Activated T-cell treated with anti-CD3 and anti-CD28 coated beads, Interleukin-2, amount 50 U/mL, for 4 hours (primary cell): Measurements from ENCODE around the gene STEAP3. TPM values are rescaled to one million over a fixed set of nuclear protein-coding genes. Genes with fewer than 3 reads are reported as not detected.

Experiments used
- ATAC-seq, 2 donors: fragments of 200-7000 bp; cut with Tn5 transposase; one replicate each; pipeline ENCODE4 v1.10.0; 2021
- DNase-seq: peaks from one replicate; pipeline ENCODE4 v3.0.0-alpha.2; 2020
- H3K27me3 Mint-ChIP-seq: one replicate; pipeline ENCODE4 v1.8.0; 2021; ENCODE audit warnings: low read depth, mixed read lengths
- H3K36me3 Mint-ChIP-seq: one replicate; pipeline ENCODE4 v1.8.0; 2022; ENCODE audit warnings: mixed read lengths; ENCODE audit not compliant: insufficient read depth
- H3K4me1 Mint-ChIP-seq: one replicate; pipeline ENCODE4 v1.8.0; 2021; ENCODE audit warnings: low read depth, mixed read lengths
- H3K4me3 Mint-ChIP-seq: one replicate; pipeline ENCODE4 v1.8.0; 2021; ENCODE audit warnings: mild to moderate bottlenecking, moderate library complexity, mixed read lengths
- H3K9me3 Mint-ChIP-seq: one replicate; pipeline ENCODE4 v1.8.0; 2021; ENCODE audit warnings: mixed read lengths
- total RNA-seq, 3 donors: library from RNA; stranded (reverse); gene quantifications; one replicate each; pipeline ENCODE4 v1.2.1, GENCODE V29; 2021

Gene STEAP3
- under 1 TPM; 0.15 to 0.24 (median 0.18) TPM for total RNA-seq

GRCh38 chr2:119223521-119224390 lies at the start of gene STEAP3:
STEAP3 (plus strand) TSS chr2:119223834; CDS start chr2:119231013, 7,179 bp downstream.
- DNase-seq (no peak), ATAC-seq (peak; percentile 47 to 56)
- H3K4me1 Mint-ChIP-seq, result no peaks in the 10 kb centered on the region
- peak within 1 kb of the TSS; percentile 13 for H3K4me3 Mint-ChIP-seq
- peaks cover 52% of the 10 kb centered on the region for H3K27me3 Mint-ChIP-seq
- H3K9me3 Mint-ChIP-seq, result no peaks in the 10 kb centered on the region
- H3K36me3 Mint-ChIP-seq, result no peaks in the 10 kb centered on the region

- no peaks in the 10 kb centered on the region for H3K9me3 Mint-ChIP-seq
- no peaks in the 10 kb centered on the region for H3K4me1 Mint-ChIP-seq
- H3K27me3 Mint-ChIP-seq, result peaks cover under 1% of the 10 kb centered on the region
- no peak overlapping the region for H3K4me3 Mint-ChIP-seq
- no peaks in the 10 kb centered on the region for H3K36me3 Mint-ChIP-seq
- peak; percentile 36 for DNase-seq
- peak; percentile 61 to 62 for ATAC-seq
These were observed 49.2 kb upstream of the STEAP3 start for GRCh38 chr2:119174216-119174992.

GRCh38 chr2:119174993-119175347 lies 48.7 kb upstream of the STEAP3 start:
- Mint-ChIP-seq H3K36me3 (no peaks in the 10 kb centered on the region), H3K4me3 (no peak overlapping the region), H3K4me1 (no peaks in the 10 kb centered on the region), H3K9me3 (no peaks in the 10 kb centered on the region), H3K27me3 (no peaks in the 10 kb centered on the region)
- ATAC-seq (no peak), DNase-seq (no peak)

- ATAC-seq, result no peak
- Mint-ChIP-seq H3K4me3 (no peak overlapping the region), H3K9me3 (no peaks in the 10 kb centered on the region), H3K36me3 (no peaks in the 10 kb centered on the region), H3K4me1 (no peaks in the 10 kb centered on the region), H3K27me3 (no peaks in the 10 kb centered on the region)
- DNase-seq, result no peak
These were observed 48.1 kb upstream of the STEAP3 start for GRCh38 chr2:119175517-119175916.

GRCh38 chr2:119177171-119177837 lies 46.3 kb upstream of the STEAP3 start:
- Mint-ChIP-seq H3K9me3 (no peaks in the 10 kb centered on the region), H3K4me3 (no peak overlapping the region), H3K36me3 (no peaks in the 10 kb centered on the region), H3K27me3 (no peaks in the 10 kb centered on the region), H3K4me1 (no peaks in the 10 kb centered on the region)
- ATAC-seq (no peak), DNase-seq (no peak)

GRCh38 chr2:119177838-119178190 lies 45.8 kb upstream of the STEAP3 start:
- H3K36me3 Mint-ChIP-seq, result no peaks in the 10 kb centered on the region
- ATAC-seq, result no peak
- no peaks in the 10 kb centered on the region for H3K9me3 Mint-ChIP-seq

GRCh38 chr2:119178776-119179175 lies 44.9 kb upstream of the STEAP3 start:
- ATAC-seq (no peak), DNase-seq (no peak)
- H3K36me3 Mint-ChIP-seq, result no peaks in the 10 kb centered on the region
- no peaks in the 10 kb centered on the region for H3K27me3 Mint-ChIP-seq
- no peaks in the 10 kb centered on the region for H3K4me1 Mint-ChIP-seq
- H3K4me3 Mint-ChIP-seq, result no peak overlapping the region
- H3K9me3 Mint-ChIP-seq, result no peaks in the 10 kb centered on the region

More at GRCh38 chr2:119177838-119178190, 45.8 kb upstream of the STEAP3 start:
- no peaks in the 10 kb centered on the region for H3K4me1 Mint-ChIP-seq
- DNase-seq, result no peak
- H3K4me3 Mint-ChIP-seq, result no peak overlapping the region
- H3K27me3 Mint-ChIP-seq, result no peaks in the 10 kb centered on the region

- Mint-ChIP-seq H3K4me3 (no peak overlapping the region), H3K36me3 (no peaks in the 10 kb centered on the region), H3K9me3 (no peaks in the 10 kb centered on the region), H3K27me3 (no peaks in the 10 kb centered on the region), H3K4me1 (no peaks in the 10 kb centered on the region)
- no peak for ATAC-seq
- DNase-seq, result no peak
These were observed 44.4 kb upstream of the STEAP3 start for GRCh38 chr2:119179202-119179601.

- ATAC-seq, result no peak
- H3K9me3 Mint-ChIP-seq, result no peaks in the 10 kb centered on the region
- no peak overlapping the region for H3K4me3 Mint-ChIP-seq
- no peak for DNase-seq
- no peaks in the 10 kb centered on the region for H3K36me3 Mint-ChIP-seq
- no peaks in the 10 kb centered on the region for H3K27me3 Mint-ChIP-seq
- no peaks in the 10 kb centered on the region for H3K4me1 Mint-ChIP-seq
These were observed 43.6 kb upstream of the STEAP3 start for GRCh38 chr2:119179991-119180390.

GRCh38 chr2:119180892-119181291 lies 42.7 kb upstream of the STEAP3 start:
- H3K4me3 Mint-ChIP-seq, result no peak overlapping the region
- H3K36me3 Mint-ChIP-seq, result no peaks in the 10 kb centered on the region
- no peaks in the 10 kb centered on the region for H3K27me3 Mint-ChIP-seq
- ATAC-seq (no peak), DNase-seq (no peak)
- H3K9me3 Mint-ChIP-seq, result no peaks in the 10 kb centered on the region
- H3K4me1 Mint-ChIP-seq, result no peaks in the 10 kb centered on the region

GRCh38 chr2:119181391-119181790 lies 42.2 kb upstream of the STEAP3 start:
- Mint-ChIP-seq H3K4me1 (no peaks in the 10 kb centered on the region), H3K27me3 (no peaks in the 10 kb centered on the region), H3K36me3 (no peaks in the 10 kb centered on the region), H3K4me3 (no peak overlapping the region), H3K9me3 (no peaks in the 10 kb centered on the region)
- ATAC-seq, result no peak
- DNase-seq, result no peak

GRCh38 chr2:119181791-119182445 lies 41.7 kb upstream of the STEAP3 start:
- no peaks in the 10 kb centered on the region for H3K4me1 Mint-ChIP-seq
- H3K9me3 Mint-ChIP-seq, result no peaks in the 10 kb centered on the region
- ATAC-seq, result no peak
- H3K4me3 Mint-ChIP-seq, result no peak overlapping the region
- H3K27me3 Mint-ChIP-seq, result no peaks in the 10 kb centered on the region
- DNase-seq, result no peak
- H3K36me3 Mint-ChIP-seq, result no peaks in the 10 kb centered on the region

- H3K27me3 Mint-ChIP-seq, result peaks cover 5% of the 10 kb centered on the region
- H3K4me1 Mint-ChIP-seq, result no peaks in the 10 kb centered on the region
- H3K4me3 Mint-ChIP-seq, result no peak overlapping the region
- H3K9me3 Mint-ChIP-seq, result no peaks in the 10 kb centered on the region
- ATAC-seq (no peak), DNase-seq (no peak)
- no peaks in the 10 kb centered on the region for H3K36me3 Mint-ChIP-seq
These were observed 39.1 kb upstream of the STEAP3 start for GRCh38 chr2:119184512-119184911.
